Measurements from ENCODE around the gene TRAPPC5.
"Not testable (repeated sequence)": the region's sequence is repeated elsewhere in the genome, so short reads cannot be mapped to it uniquely, and the experiment has no call there.

TRAPPC5 gene

GRCh38 chr19:7680606-7681339 lies at the start of gene TRAPPC5:
Gene TRAPPC5 (plus strand): TSS chr19:7680833. CDS start chr19:7682254, 1,421 bp downstream.
- DNase-seq, result peak; percentile 17

- DNase-seq, result no peak
These were observed 49.1 kb upstream of the TRAPPC5 start for GRCh38 chr19:7631577-7631976.

- no peak for DNase-seq
These were observed 48.1 kb upstream of the TRAPPC5 start for GRCh38 chr19:7632340-7633203.

GRCh38 chr19:7633698-7634097 lies 46.9 kb upstream of the TRAPPC5 start, which contains the start of gene PCP2:
Gene PCP2 (minus strand): TSS chr19:7633719. CDS start chr19:7633457, 262 bp downstream.
- DNase-seq, result no peak

GRCh38 chr19:7635670-7636069 lies 45.0 kb upstream of the TRAPPC5 start:
- no peak for DNase-seq

GRCh38 chr19:7636317-7636690 lies 44.3 kb upstream of the TRAPPC5 start:
- no peak for DNase-seq

DNA sequence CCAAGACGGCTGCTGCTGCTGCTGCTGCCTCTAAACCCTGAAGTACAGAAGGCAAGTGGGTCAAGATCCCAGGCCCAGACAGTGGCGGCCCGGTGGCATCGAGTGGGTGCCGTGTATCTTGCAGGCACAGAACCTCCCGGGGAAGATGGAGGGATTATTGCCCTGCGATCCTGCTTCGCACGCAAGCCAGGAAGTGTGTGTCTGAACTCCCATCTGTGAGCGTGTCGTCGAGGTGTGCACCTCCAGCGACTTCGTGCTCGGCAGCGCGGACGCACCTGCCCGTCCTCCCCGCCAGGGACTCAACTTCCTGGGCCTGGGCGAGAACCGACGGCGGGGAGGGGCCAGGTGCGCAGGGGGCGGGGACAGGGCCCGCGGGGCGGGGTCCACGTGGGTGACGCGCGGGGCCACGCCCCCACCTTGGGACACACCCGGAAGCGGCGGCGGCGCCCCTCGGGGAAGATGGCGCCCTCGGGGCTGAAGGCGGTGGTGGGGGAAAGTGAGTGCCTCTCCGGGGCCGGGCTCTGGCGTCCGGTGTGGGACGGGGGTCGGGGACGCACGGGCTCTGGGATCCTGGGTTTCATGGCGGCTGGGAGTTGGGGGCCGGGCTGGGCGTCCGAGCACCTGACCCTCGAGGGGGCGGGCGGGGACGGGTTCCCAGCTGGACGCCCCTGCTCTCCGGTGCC lies 43.8 kb upstream of the TRAPPC5 start, which contains the start of gene STXBP2:
STXBP2 (plus strand) TSS at position 420 of the 683 bp plus-strand sequence; CDS start at position 460, 40 bp downstream.
- DNase-seq, result peak; percentile 9

- no peak for DNase-seq
These were observed 43.0 kb upstream of the TRAPPC5 start for GRCh38 chr19:7637374-7638256.

DNA sequence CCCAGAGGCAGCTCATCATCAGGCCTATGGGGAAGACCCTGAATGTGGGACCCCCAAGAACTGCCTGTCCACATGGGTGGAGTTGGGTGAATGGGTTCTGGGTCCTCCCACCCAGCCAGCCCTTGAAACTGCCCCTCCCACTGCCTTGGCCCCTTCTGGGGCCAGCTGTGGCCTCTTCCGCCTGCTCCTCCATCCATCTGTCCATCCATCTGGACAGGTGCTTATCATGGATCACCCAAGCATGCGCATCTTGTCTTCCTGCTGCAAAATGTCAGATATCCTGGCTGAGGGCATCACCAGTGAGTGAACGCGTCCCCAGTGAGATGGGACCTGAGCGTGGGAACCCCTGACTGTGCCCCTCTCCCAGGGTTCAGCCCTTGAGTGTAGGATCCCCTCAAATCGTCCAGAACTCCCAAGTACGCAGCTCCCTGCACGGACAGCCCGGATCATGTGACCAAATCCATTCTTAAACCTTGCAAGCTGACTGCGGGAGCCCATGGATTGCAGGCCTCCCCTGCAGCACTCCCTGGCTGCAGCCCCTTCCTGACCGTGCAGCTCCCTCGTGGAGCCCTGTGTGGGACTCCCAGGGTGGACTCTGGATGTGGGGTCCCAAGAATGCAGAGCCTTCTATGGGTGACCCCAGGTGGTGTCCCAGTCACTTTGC lies 41.7 kb upstream of the TRAPPC5 start:
- no peak for DNase-seq

DNA sequence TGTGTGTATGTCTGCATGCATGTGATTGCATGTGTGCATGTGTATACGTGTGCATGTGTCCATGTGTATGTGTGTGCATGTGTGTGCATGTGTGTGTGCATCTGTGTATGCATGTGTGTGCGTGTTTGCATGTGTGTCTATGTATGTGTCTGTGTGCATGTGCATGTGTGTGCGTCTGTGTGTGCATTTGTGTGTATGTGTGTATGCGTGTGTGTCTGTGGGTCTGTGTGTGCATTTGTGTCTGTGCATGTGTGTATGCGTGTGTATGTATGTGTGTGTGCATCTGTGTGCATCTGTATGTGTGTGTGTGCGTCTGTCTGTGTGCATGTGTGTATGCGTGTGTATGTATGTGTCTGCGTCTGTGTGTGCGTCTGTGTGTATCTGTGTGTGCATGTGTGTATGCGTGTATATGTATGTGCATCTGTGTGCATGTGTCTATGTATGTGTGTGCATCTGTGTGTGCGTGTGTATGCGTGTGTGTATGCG lies 40.7 kb upstream of the TRAPPC5 start:
- no peak for DNase-seq

- DNase-seq, result no peak
These were observed 39.8 kb upstream of the TRAPPC5 start for GRCh38 chr19:7640803-7641202.

GRCh38 chr19:7641290-7642276 lies 39.0 kb upstream of the TRAPPC5 start:
- no peak for DNase-seq

DNA sequence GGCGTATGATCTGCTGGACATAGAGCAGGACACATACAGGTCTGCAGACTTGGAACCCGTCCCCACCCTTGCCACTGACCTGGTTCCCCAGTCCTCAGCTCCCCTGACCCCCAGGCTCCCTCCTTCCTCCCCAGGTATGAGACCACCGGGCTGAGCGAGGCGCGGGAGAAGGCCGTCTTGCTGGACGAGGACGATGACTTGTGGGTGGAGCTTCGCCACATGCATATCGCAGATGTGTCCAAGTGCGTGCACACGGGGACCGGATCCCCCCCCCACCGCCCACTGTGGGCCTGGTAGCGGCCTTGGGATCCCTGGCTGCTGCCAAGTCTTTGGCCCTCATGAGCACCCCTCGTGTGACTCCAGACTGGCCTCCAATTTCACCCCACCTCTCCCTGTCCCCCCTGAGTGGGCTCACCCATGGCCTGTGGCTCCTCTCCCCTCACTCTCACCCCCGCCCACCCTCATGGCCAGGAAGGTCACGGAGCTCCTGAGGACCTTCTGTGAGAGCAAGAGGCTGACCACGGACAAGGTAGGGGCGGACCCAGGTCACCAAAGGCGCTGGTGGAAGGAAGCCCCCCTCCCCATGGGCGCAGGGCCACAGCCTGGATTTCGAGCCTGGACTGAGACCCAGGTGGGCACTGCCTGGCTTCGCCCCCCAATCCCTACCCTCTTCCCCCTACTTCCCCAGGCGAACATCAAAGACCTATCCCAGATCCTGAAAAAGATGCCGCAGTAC lies 38.2 kb upstream of the TRAPPC5 start:
- no peak for DNase-seq

GRCh38 chr19:7643031-7643415 lies 37.6 kb upstream of the TRAPPC5 start:
- no peak for DNase-seq

- not testable (repeated sequence) for DNase-seq
These were observed 36.7 kb upstream of the TRAPPC5 start for GRCh38 chr19:7643629-7644549.

- no peak for DNase-seq
These were observed 36.1 kb upstream of the TRAPPC5 start for GRCh38 chr19:7644550-7644877.

- DNase-seq, result no peak
These were observed 35.5 kb upstream of the TRAPPC5 start for GRCh38 chr19:7645163-7645562.

- no peak for DNase-seq
These were observed 34.8 kb upstream of the TRAPPC5 start for GRCh38 chr19:7645656-7646425.
